Fibroblast of skin of abdomen (primary cell): ENCODE data around the gene BRF1.
"Not testable (repeated sequence)": the region's sequence is repeated elsewhere in the genome, so short reads cannot be mapped to it uniquely, and the experiment has no call there.

Source experiments
- DNase-seq: peaks from one replicate; pipeline ENCODE4 v3.0.0-alpha.2; 2013

BRF1 gene

GRCh38 chr14:105315941-105316576 is 15.3 kb upstream of the BRF1 start:
- DNase-seq, result no peak

GRCh38 chr14:105315211-105315721 is 14.5 kb upstream of the BRF1 start:
- no peak for DNase-seq

- DNase-seq, result peak; percentile 91
Observed at GRCh38 chr14:105314287-105315200, 13.7 kb upstream of the BRF1 start, which contains the start of gene PACS2. Gene PACS2 (plus strand): TSS chr14:105314748. CDS start chr14:105314919, 171 bp downstream.

- DNase-seq, result peak; percentile 12
Observed at GRCh38 chr14:105313381-105314286, 12.8 kb upstream of the BRF1 start.

GRCh38 chr14:105312973-105313372 is 12.2 kb upstream of the BRF1 start:
- DNase-seq, result no peak

- no peak for DNase-seq
Observed at GRCh38 chr14:105311838-105312237, 11.0 kb upstream of the BRF1 start.

- no peak for DNase-seq
Observed at GRCh38 chr14:105309371-105309770, 8.6 kb upstream of the BRF1 start.

- no peak for DNase-seq
Observed at GRCh38 chr14:105307052-105307727, 6.4 kb upstream of the BRF1 start.

- DNase-seq, result no peak
Observed at GRCh38 chr14:105305791-105306190, 5.0 kb upstream of the BRF1 start.

- DNase-seq, result no peak
Observed at GRCh38 chr14:105305345-105305744, 4.5 kb upstream of the BRF1 start.

GRCh38 chr14:105304565-105304964 is 3.8 kb upstream of the BRF1 start:
- DNase-seq, result no peak

GRCh38 chr14:105303949-105304348 is 3.1 kb upstream of the BRF1 start:
- no peak for DNase-seq

- DNase-seq, result not testable (repeated sequence)
Observed at GRCh38 chr14:105301915-105302249, 1.1 kb upstream of the BRF1 start.

- DNase-seq, result peak; percentile 94
Observed at GRCh38 chr14:105301103-105301914, 508 bp upstream of the BRF1 start.

- DNase-seq, result peak; percentile 13
Observed at GRCh38 chr14:105299654-105300541, 903 bp downstream of the BRF1 start.

- DNase-seq, result not testable (repeated sequence)
Observed at GRCh38 chr14:105297311-105297710, 3.5 kb downstream of the BRF1 start.

- no peak for DNase-seq
Observed at GRCh38 chr14:105294142-105294597, 6.6 kb downstream of the BRF1 start.

- no peak for DNase-seq
Observed at GRCh38 chr14:105292826-105293711, 7.7 kb downstream of the BRF1 start.
